Measurements from ENCODE around the gene ETS1. TPM values are rescaled to one million over a fixed set of nuclear protein-coding genes. Genes with fewer than 3 reads are reported as not detected.
A peak's percentile ranks its signal among the peaks of the same experiment; 100 is the strongest.

Gene ETS1
- 112 TPM for total RNA-seq

GRCh38 chr11:128587415-128587814 lies at the start of gene ETS1:
Gene ETS1, minus strand, starts transcription at chr11:128587558. Its CDS starts 14,428 bp downstream, at chr11:128573130.
- no peak for DNase-seq (ENCODE audit: low spot score)

GRCh38 chr11:128634395-128634794 lies 47.0 kb upstream of the ETS1 start:
- no peak for DNase-seq (ENCODE audit: low spot score)

GRCh38 chr11:128633384-128633965 lies 46.1 kb upstream of the ETS1 start:
- DNase-seq (ENCODE audit: low spot score), result no peak

- no peak for DNase-seq (ENCODE audit: low spot score)
These were observed 44.9 kb upstream of the ETS1 start for GRCh38 chr11:128632141-128632791.

- DNase-seq (ENCODE audit: low spot score), result peak; percentile 92
These were observed 43.2 kb upstream of the ETS1 start for GRCh38 chr11:128630367-128631230.

- DNase-seq (ENCODE audit: low spot score), result no peak
These were observed 42.3 kb upstream of the ETS1 start for GRCh38 chr11:128629516-128630106.

GRCh38 chr11:128628686-128629085 lies 41.3 kb upstream of the ETS1 start:
- DNase-seq (ENCODE audit: low spot score), result no peak

GRCh38 chr11:128628325-128628673 lies 40.9 kb upstream of the ETS1 start:
- DNase-seq (ENCODE audit: low spot score), result no peak

GRCh38 chr11:128627666-128628324 lies 40.4 kb upstream of the ETS1 start:
- DNase-seq (ENCODE audit: low spot score), result no peak

- no peak for DNase-seq (ENCODE audit: low spot score)
These were observed 39.7 kb upstream of the ETS1 start for GRCh38 chr11:128626913-128627665.

GRCh38 chr11:128625746-128626145 lies 38.4 kb upstream of the ETS1 start:
- no peak for DNase-seq (ENCODE audit: low spot score)

- no peak for DNase-seq (ENCODE audit: low spot score)
These were observed 38.0 kb upstream of the ETS1 start for GRCh38 chr11:128625326-128625725.

GRCh38 chr11:128624269-128625175 lies 37.2 kb upstream of the ETS1 start:
- DNase-seq (ENCODE audit: low spot score), result no peak

GRCh38 chr11:128623091-128623490 lies 35.7 kb upstream of the ETS1 start:
- DNase-seq (ENCODE audit: low spot score), result no peak

- DNase-seq (ENCODE audit: low spot score), result no peak
These were observed 34.5 kb upstream of the ETS1 start for GRCh38 chr11:128621601-128622501.

- no peak for DNase-seq (ENCODE audit: low spot score)
These were observed 33.1 kb upstream of the ETS1 start for GRCh38 chr11:128620309-128621100.

GRCh38 chr11:128619540-128620308 lies 32.4 kb upstream of the ETS1 start:
- DNase-seq (ENCODE audit: low spot score), result no peak

All from ureter (tissue), 1 donor.